PC-9 (cell line): ENCODE measurements around the gene RPS6KA5. TPM values are rescaled to one million over a fixed set of nuclear protein-coding genes. Genes with fewer than 3 reads are reported as not detected.

Experiments used
- BruUV-seq: library from RNA; stranded (reverse); fragments of 400-500 nt; replicated peaks from 2 replicates; lab custom pipeline; 2021; lab: Mats Ljungman, UMichigan
- CTCF ChIA-PET: fragments of 300-600 bp; sonication (Branson Sonifier 250); formaldehyde crosslinking; loops from one replicate; lab custom pipeline; 2022; ENCODE audit warnings: antibody characterized with exemption; lab: Charles Lee
- POLR2A ChIA-PET: fragments of 300-600 bp; sonication (Branson Sonifier 250); formaldehyde crosslinking; loops from one replicate; lab custom pipeline; 2022; ENCODE audit warnings: antibody characterized with exemption; ENCODE audit not compliant: unreplicated experiment; lab: Charles Lee
- DNase-seq, 2 experiments: peaks; one replicate each; pipeline versions ENCODE4 v3.0.0 to v3.0.0-alpha.2; 2015 to 2022; ENCODE audit warnings: mixed read lengths in 1 of 2
- H2AFZ ChIP-seq: fragments of 200-600 bp; sonication (generic); 2 replicates; pipeline ENCODE4 v1.8.1; 2017; ENCODE audit warnings: antibody characterized with exemption
- H3F3A ChIP-seq: fragments of 200-600 bp; sonication (generic); 2 replicates; pipeline ENCODE4 v1.8.1; 2017; ENCODE audit warnings: antibody characterized with exemption, mild to moderate bottlenecking, low read depth; ENCODE audit not compliant: insufficient read depth
- H3K27ac ChIP-seq: fragments of 200-600 bp; sonication (generic); 2 replicates; pipeline ENCODE4 v1.6.1; 2016; ENCODE audit warnings: mixed run types
- H3K27me3 ChIP-seq: fragments of 200-600 bp; sonication (generic); 2 replicates; pipeline ENCODE4 v1.6.1; 2016; ENCODE audit warnings: low read depth, mixed run types; ENCODE audit not compliant: insufficient read depth
- H3K36me3 ChIP-seq: fragments of 200-600 bp; sonication (generic); 2 replicates; pipeline ENCODE4 v1.6.1; 2016; ENCODE audit warnings: low read depth, mixed run types
- H3K4me1 ChIP-seq: fragments of 200-600 bp; sonication (generic); replicated peaks from 2 replicates; pipeline ENCODE4 v1.6.1; 2016; ENCODE audit warnings: mixed run types; ENCODE audit not compliant: insufficient read depth
- H3K4me2 ChIP-seq: fragments of 200-600 bp; sonication (generic); 2 replicates; pipeline ENCODE4 v1.6.1; 2017; ENCODE audit warnings: mixed run types
- H3K4me3 ChIP-seq: fragments of 200-600 bp; sonication (generic); 2 replicates; pipeline ENCODE4 v1.6.1; 2016; ENCODE audit warnings: mixed run types
- H3K79me2 ChIP-seq: fragments of 200-600 bp; sonication (generic); 2 replicates; pipeline ENCODE4 v1.6.1; 2017; ENCODE audit warnings: low read depth, mixed run types
- H3K9me2 ChIP-seq: fragments of 200-600 bp; sonication (generic); 2 replicates; pipeline ENCODE4 v1.8.1; 2017; ENCODE audit warnings: mild to moderate bottlenecking; ENCODE audit not compliant: insufficient read depth
- H3K9me3 ChIP-seq: fragments of 200-600 bp; sonication (generic); 2 replicates; pipeline ENCODE4 v1.8.1; 2016; ENCODE audit warnings: low read depth; ENCODE audit not compliant: insufficient read depth
- H4K20me1 ChIP-seq: fragments of 200-600 bp; sonication (generic); 2 replicates; pipeline ENCODE4 v1.8.1; 2017; ENCODE audit not compliant: insufficient read depth
- EZH2 ChIP-seq: fragments of 200-600 bp; sonication (generic); IDR thresholded peaks from 2 replicates; pipeline ENCODE4 v1.8.0; 2017; ENCODE audit warnings: antibody characterized with exemption, low read depth
- intact Hi-C: fragments of 100-400 bp; cut with micrococcal nuclease; formaldehyde crosslinking; loops from one replicate; pipeline ENCODE4 v1.10.0; 2022; ENCODE audit not compliant: unreplicated experiment
- total RNA-seq: library from RNA; stranded (reverse); gene quantifications from 2 replicates; pipeline ENCODE4 v1.2.3, GENCODE V29; 2021
- TF ChIP-seq, protein P1 (sequence below): fragments of 200-600 bp; sonication (generic); conservative IDR thresholded peaks from 2 replicates; pipeline ENCODE4 v1.6.1; 2017; ENCODE audit warnings: mixed run types, antibody characterized with exemption, mild to moderate bottlenecking, moderate library complexity

RPS6KA5 gene
- total RNA-seq, 1 experiment from 2014 or later = 3.5 TPM

DNA sequence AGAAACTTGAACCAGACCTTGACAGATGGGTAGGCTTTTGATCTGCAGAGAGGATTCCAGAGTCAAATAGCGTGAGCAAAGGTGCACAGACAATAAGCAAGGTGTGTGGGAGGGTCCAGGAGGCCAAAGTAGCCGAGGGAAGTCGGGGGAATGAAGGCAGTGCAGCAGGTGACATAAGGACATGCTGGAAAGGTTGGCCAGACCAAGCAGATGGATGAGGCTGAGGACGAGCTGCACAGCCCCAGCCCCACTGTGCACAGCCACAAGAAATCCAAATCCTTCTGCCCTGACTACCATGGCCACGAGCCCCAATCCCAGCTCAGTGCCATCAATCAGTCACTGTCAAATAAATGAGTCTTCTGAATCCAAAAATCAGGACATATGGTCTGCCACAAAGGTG lies 249.6 kb downstream of the RPS6KA5 start:
- Histone ChIP-seq H3F3A (no peaks in the 10 kb centered on the region), H3K9me3 (no peaks in the 10 kb centered on the region), H3K79me2 (no peaks in the 10 kb centered on the region), H3K27me3 (no peaks in the 10 kb centered on the region), H4K20me1 (no peaks in the 10 kb centered on the region), H2AFZ (no peak overlapping the region), H3K4me1 (no peaks in the 10 kb centered on the region), H3K27ac (no peak overlapping the region), H3K4me3 (no peak overlapping the region), H3K36me3 (no peaks in the 10 kb centered on the region), H3K9me2 (no peaks in the 10 kb centered on the region), H3K4me2 (no peak overlapping the region)
- TF ChIP-seq, protein P1, sequence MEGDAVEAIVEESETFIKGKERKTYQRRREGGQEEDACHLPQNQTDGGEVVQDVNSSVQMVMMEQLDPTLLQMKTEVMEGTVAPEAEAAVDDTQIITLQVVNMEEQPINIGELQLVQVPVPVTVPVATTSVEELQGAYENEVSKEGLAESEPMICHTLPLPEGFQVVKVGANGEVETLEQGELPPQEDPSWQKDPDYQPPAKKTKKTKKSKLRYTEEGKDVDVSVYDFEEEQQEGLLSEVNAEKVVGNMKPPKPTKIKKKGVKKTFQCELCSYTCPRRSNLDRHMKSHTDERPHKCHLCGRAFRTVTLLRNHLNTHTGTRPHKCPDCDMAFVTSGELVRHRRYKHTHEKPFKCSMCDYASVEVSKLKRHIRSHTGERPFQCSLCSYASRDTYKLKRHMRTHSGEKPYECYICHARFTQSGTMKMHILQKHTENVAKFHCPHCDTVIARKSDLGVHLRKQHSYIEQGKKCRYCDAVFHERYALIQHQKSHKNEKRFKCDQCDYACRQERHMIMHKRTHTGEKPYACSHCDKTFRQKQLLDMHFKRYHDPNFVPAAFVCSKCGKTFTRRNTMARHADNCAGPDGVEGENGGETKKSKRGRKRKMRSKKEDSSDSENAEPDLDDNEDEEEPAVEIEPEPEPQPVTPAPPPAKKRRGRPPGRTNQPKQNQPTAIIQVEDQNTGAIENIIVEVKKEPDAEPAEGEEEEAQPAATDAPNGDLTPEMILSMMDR = no peak
- no peak for TF ChIP-seq EZH2
- intact Hi-C loops = no loop called here
- DNase-seq = no peak
- BruUV-seq = no TSS peak
- CTCF ChIA-PET = no interaction called here
- POLR2A ChIA-PET = no interaction called here

DNA sequence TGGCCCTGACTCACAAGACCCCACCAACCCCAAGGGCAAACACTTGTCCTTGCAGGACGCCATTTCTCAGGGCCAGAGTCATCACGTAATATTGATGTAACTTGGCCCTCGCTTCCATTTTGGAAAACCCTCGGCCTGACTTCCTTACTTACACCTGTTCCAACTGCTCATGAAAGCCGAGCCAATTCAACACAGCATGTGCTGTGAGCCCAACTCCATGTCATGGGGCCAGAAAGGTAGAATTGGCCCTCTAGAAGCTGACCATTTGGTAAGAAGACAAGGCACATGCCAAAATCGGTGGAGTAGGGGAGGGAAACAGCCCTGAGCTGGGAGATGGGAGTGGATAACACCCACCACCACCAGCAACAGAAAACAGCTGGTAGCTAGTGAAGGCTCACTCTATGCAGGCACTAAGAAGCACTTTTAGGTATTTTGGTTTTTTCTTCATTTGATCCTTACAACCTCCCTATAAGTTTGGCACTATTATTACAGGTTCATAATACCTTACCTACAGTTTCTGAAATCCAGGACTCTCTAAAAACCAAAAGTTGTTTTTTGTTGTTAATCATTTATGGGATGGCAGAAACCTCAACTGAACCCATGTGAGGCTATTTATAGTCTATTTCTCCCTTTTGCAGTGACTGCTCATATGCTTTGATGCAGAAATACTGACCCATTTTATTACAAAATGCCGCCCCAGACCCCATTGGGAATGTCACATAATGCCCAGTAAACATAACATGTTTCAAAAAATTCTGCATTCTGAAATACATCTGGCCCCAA lies 250.7 kb downstream of the RPS6KA5 start:
- CTCF ChIA-PET = no interaction called here
- TF ChIP-seq EZH2 = no peak
- TF ChIP-seq, protein P1 = no peak
- no peaks in the 10 kb centered on the region for H3K36me3 ChIP-seq
- POLR2A ChIA-PET = no interaction called here
- no peak overlapping the region for H2AFZ ChIP-seq
- no peak overlapping the region for H3K4me3 ChIP-seq
- H3K9me3 ChIP-seq = no peaks in the 10 kb centered on the region
- H3K79me2 ChIP-seq = no peaks in the 10 kb centered on the region
- H3K27ac ChIP-seq = no peak overlapping the region
- BruUV-seq = no TSS peak
- no peak overlapping the region for H3K4me2 ChIP-seq
- H3F3A ChIP-seq = no peaks in the 10 kb centered on the region
- H3K27me3 ChIP-seq = no peaks in the 10 kb centered on the region
- intact Hi-C loops = no loop called here
- DNase-seq = no peak
- H3K4me1 ChIP-seq = no peaks in the 10 kb centered on the region
- no peaks in the 10 kb centered on the region for H4K20me1 ChIP-seq
- H3K9me2 ChIP-seq = no peaks in the 10 kb centered on the region

DNA sequence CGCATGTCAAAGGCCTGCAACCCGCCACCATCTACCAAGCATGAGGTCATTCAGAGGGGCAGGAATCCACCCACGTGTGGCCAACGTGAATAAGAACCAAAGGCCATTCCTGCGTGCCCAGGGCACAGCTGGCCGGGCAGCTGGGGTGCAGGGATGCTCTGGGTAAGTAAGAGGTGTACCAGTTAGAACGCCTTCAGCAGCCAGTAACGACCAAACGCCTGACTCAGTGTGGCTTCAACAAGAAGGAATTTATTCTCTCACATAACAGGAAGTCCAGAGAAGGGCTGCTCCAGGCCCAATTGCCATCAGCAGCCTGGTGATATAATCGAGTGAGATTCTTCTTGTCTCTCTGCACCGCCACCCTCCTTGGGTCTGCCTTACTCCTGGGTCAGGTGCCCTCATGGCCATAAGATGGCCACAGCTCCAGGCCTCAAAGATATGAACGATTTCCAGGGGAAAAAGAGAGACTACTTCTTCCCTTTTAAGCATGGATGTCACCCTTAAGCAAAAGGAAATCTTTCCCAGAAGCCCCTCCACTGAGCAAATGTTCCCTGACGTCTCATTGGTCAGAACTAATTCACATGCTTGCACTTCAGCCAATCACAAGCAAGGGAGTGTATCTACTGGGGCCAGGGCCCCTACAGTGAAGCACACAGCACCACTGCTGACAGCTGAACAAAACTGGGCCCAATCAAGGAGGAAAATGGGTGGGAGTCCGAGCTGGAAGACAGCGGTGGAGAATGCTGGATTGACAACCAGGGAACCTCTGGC lies 251.5 kb downstream of the RPS6KA5 start:
- ChIA-PET POLR2A (no interaction called here), CTCF (no interaction called here)
- no peak for TF ChIP-seq EZH2
- TF ChIP-seq, protein P1 = no peak
- no peaks in the 10 kb centered on the region for H3K79me2 ChIP-seq
- no peak for DNase-seq
- H4K20me1 ChIP-seq = no peaks in the 10 kb centered on the region
- no peak overlapping the region for H2AFZ ChIP-seq
- no peaks in the 10 kb centered on the region for H3K36me3 ChIP-seq
- H3F3A ChIP-seq = no peaks in the 10 kb centered on the region
- no peak overlapping the region for H3K4me3 ChIP-seq
- no TSS peak for BruUV-seq
- no peaks in the 10 kb centered on the region for H3K27me3 ChIP-seq
- H3K9me3 ChIP-seq = no peaks in the 10 kb centered on the region
- H3K4me2 ChIP-seq = no peak overlapping the region
- no peaks in the 10 kb centered on the region for H3K4me1 ChIP-seq
- H3K27ac ChIP-seq = no peak overlapping the region
- intact Hi-C loops = no loop called here
- no peaks in the 10 kb centered on the region for H3K9me2 ChIP-seq
